Measurements from ENCODE around the gene U2AF1L4. TPM values are rescaled to one million over a fixed set of nuclear protein-coding genes. Genes with fewer than 3 reads are reported as not detected.

Gene U2AF1L4
- polyA plus RNA-seq, 3 donors = 6.2 to 140 (median 8.7) TPM

GRCh38 chr19:35713506-35713850 lies 31.7 kb downstream of the U2AF1L4 start:
- Histone ChIP-seq H3K27me3 (ENCODE audit: control insufficient read depth in 2 of 2, insufficient read depth in 2 of 2, low read length in 2 of 2) (no peaks in the 10 kb centered on the region), H3K4me2 (replicated peaks; ENCODE audit: extremely low read depth, low read length, poor library complexity, severe bottlenecking) (no peak overlapping the region), H3K9me3 (replicated peaks in 1 of 2; ENCODE audit: control insufficient read depth in 1 of 2, insufficient read depth in 1 of 2, low read length in 2 of 2) (no peaks in the 10 kb centered on the region), H3K79me2 (ENCODE audit: insufficient read depth, low read length) (peaks cover 5% of the 10 kb centered on the region), H3K4me1 (ENCODE audit: control insufficient read depth in 1 of 2, insufficient read depth in 2 of 2, low read length in 2 of 2) (peaks cover 13 to 22% of the 10 kb centered on the region in 2 donors), H4K20me1 (ENCODE audit: insufficient read depth, low read length) (peaks cover 1% of the 10 kb centered on the region), H2AFZ (ENCODE audit: insufficient read depth, low read depth, low read length, poor library complexity, severe bottlenecking) (no peak overlapping the region), H3K9ac (ENCODE audit: insufficient read depth, low read length, poor library complexity, severe bottlenecking) (no peak overlapping the region), H3K4me3 (replicated peaks in 1 of 3; ENCODE audit: low read depth in 2 of 3, low read length in 3 of 3) (no peak overlapping the region), H3K36me3 (replicated peaks in 1 of 2; ENCODE audit: control insufficient read depth in 1 of 2, insufficient read depth in 2 of 2, low read length in 2 of 2) (no peaks in the 10 kb centered on the region), H3K27ac (ENCODE audit: low read depth in 1 of 2, low read length in 2 of 2) (no peak overlapping the region)
- no peaks in the 10 kb centered on the region for H3K36me3 Mint-ChIP-seq
- H3K4me1 Mint-ChIP-seq = peaks cover 16% of the 10 kb centered on the region
- no peak overlapping the region for H3K4me3 Mint-ChIP-seq
- intact Hi-C loops (cut with micrococcal nuclease) = no loop called here
- WGBS (ENCODE audit: insufficient coverage) = no CpG with 5 or more reads among the region's 2 CpGs
- peak overlapping the region in 1 of 7 donors; percentile 6 for H3K27ac Mint-ChIP-seq
- peaks cover 4 to 6% (median 6%) of the 10 kb centered on the region in 3 donors for H3K27me3 Mint-ChIP-seq (ENCODE audit: low read depth in 3 of 3)
- H3K9me3 Mint-ChIP-seq = no peaks in the 10 kb centered on the region
- no peak for TF ChIP-seq CTCF (IDR thresholded peaks at IDR 0.05)
- no peak for DNase-seq

- no peak overlapping the region for H3K4me2 ChIP-seq (replicated peaks; ENCODE audit: extremely low read depth, low read length, poor library complexity, severe bottlenecking)
- H3K4me1 ChIP-seq (ENCODE audit: control insufficient read depth in 1 of 2, insufficient read depth in 2 of 2, low read length in 2 of 2) = peaks cover 13 to 19% of the 10 kb centered on the region in 2 donors
- Mint-ChIP-seq H3K4me3 (peak overlapping the region in 1 of 2 donors; percentile 45), H3K9me3 (no peaks in the 10 kb centered on the region), H3K36me3 (no peaks in the 10 kb centered on the region), H3K27me3 (ENCODE audit: low read depth in 3 of 3) (peaks cover 6 to 7% (median 6%) of the 10 kb centered on the region in 3 donors), H3K27ac (peak overlapping the region in 1 of 7 donors; percentile 37), H3K4me1 (peaks cover 15% of the 10 kb centered on the region)
- no peaks in the 10 kb centered on the region for H3K9me3 ChIP-seq (replicated peaks in 1 of 2; ENCODE audit: control insufficient read depth in 1 of 2, insufficient read depth in 1 of 2, low read length in 2 of 2)
- no peak overlapping the region for H2AFZ ChIP-seq (ENCODE audit: insufficient read depth, low read depth, low read length, poor library complexity, severe bottlenecking)
- 100% methylated on average over 5 of the region's 11 CpGs for WGBS (ENCODE audit: insufficient coverage)
- no peak for TF ChIP-seq CTCF (IDR thresholded peaks at IDR 0.05)
- no peak overlapping the region for H3K27ac ChIP-seq (ENCODE audit: low read depth in 1 of 2, low read length in 2 of 2)
- H3K27me3 ChIP-seq (ENCODE audit: control insufficient read depth in 2 of 2, insufficient read depth in 2 of 2, low read length in 2 of 2) = no peaks in the 10 kb centered on the region
- H3K36me3 ChIP-seq (replicated peaks in 1 of 2; ENCODE audit: control insufficient read depth in 1 of 2, insufficient read depth in 2 of 2, low read length in 2 of 2) = no peaks in the 10 kb centered on the region
- DNase-seq = no peak
- no peaks in the 10 kb centered on the region for H4K20me1 ChIP-seq (ENCODE audit: insufficient read depth, low read length)
- no peak overlapping the region for H3K4me3 ChIP-seq (replicated peaks in 1 of 3; ENCODE audit: low read depth in 2 of 3, low read length in 3 of 3)
- no peaks in the 10 kb centered on the region for H3K79me2 ChIP-seq (ENCODE audit: insufficient read depth, low read length)
- H3K9ac ChIP-seq (ENCODE audit: insufficient read depth, low read length, poor library complexity, severe bottlenecking) = no peak overlapping the region
- intact Hi-C loops (cut with micrococcal nuclease) = no loop called here
Measured at GRCh38 chr19:35712567-35713505, 32.4 kb downstream of the U2AF1L4 start.

All from CD14-positive monocyte (primary cell).